PC-3 (cell line): ENCODE measurements around the gene ATF6B.

Experiments
- EZH2 ChIP-seq: fragments of 300-600 bp; sonication (generic); IDR thresholded peaks from one replicate; pipeline ENCODE4 v1.6.1; 2017; ENCODE audit warnings: antibody characterized with exemption, mild to moderate bottlenecking, low read length; ENCODE audit not compliant: unreplicated experiment
- TF ChIP-seq, protein P1 (sequence below): fragments of 300-600 bp; sonication (generic); conservative IDR thresholded peaks from 2 replicates; pipeline ENCODE4 v1.5.1; 2017; ENCODE audit warnings: antibody characterized with exemption, low read depth, mild to moderate bottlenecking, low read length

GRCh38 chr6:32154514-32155161 lies 26.6 kb upstream of the ATF6B start:
- TF ChIP-seq, protein P1, sequence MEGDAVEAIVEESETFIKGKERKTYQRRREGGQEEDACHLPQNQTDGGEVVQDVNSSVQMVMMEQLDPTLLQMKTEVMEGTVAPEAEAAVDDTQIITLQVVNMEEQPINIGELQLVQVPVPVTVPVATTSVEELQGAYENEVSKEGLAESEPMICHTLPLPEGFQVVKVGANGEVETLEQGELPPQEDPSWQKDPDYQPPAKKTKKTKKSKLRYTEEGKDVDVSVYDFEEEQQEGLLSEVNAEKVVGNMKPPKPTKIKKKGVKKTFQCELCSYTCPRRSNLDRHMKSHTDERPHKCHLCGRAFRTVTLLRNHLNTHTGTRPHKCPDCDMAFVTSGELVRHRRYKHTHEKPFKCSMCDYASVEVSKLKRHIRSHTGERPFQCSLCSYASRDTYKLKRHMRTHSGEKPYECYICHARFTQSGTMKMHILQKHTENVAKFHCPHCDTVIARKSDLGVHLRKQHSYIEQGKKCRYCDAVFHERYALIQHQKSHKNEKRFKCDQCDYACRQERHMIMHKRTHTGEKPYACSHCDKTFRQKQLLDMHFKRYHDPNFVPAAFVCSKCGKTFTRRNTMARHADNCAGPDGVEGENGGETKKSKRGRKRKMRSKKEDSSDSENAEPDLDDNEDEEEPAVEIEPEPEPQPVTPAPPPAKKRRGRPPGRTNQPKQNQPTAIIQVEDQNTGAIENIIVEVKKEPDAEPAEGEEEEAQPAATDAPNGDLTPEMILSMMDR, result peak; percentile 78
- no peak for TF ChIP-seq EZH2
